ENCODE results near the gene SLC9B1. TPM values are rescaled to one million over a fixed set of nuclear protein-coding genes. Genes with fewer than 3 reads are reported as not detected.
"Not testable (repeated sequence)": the region's sequence is repeated elsewhere in the genome, so short reads cannot be mapped to it uniquely, and the experiment has no call there.

Gene SLC9B1
- total RNA-seq, 4 donors from 2014 or later, result 0.30 to 1.4 (median 0.51) TPM

DNA sequence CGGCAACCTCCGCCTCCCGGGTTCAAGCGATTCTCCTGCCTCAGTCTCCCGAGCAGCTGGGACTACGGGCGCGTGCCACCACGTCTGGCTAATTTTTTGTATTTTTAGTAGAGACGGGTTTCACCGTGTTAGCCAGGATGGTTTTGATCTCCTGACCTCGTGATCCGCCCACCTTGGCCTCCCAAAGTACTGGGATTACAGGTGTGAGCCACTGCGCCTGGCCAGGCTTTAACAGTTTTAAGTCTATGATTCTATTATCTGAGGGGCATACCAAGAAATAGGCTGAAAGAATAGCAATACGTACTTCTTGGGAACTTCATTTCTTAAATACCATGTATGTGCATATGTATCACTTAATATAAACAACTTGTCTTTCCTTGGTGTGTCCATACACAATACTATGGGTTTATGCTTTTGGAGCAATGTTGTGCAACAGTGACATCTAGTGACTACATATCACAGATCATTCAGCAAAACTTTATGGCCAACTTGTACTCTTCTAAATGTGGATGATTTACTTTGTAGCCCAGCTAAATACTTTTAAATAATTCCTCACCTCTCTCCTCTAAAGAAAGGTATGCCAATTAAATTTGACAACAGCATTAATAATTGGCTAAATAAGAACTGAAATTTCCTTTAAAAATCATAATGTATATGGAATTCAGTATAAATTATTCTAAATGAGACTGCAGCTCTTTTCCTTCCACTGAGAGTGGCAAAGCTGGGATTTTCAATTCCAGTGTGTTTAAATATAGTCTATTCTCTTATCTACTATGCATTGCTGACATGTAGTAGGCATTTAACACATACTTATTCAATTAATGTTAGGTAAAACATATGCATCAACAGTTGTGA is 10.4 kb downstream of the SLC9B1 start:
- TF ChIP-seq, protein P1, sequence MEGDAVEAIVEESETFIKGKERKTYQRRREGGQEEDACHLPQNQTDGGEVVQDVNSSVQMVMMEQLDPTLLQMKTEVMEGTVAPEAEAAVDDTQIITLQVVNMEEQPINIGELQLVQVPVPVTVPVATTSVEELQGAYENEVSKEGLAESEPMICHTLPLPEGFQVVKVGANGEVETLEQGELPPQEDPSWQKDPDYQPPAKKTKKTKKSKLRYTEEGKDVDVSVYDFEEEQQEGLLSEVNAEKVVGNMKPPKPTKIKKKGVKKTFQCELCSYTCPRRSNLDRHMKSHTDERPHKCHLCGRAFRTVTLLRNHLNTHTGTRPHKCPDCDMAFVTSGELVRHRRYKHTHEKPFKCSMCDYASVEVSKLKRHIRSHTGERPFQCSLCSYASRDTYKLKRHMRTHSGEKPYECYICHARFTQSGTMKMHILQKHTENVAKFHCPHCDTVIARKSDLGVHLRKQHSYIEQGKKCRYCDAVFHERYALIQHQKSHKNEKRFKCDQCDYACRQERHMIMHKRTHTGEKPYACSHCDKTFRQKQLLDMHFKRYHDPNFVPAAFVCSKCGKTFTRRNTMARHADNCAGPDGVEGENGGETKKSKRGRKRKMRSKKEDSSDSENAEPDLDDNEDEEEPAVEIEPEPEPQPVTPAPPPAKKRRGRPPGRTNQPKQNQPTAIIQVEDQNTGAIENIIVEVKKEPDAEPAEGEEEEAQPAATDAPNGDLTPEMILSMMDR (IDR thresholded peaks at IDR 0.05), result no peak
- no peak for TF ChIP-seq POLR2A (IDR thresholded peaks at IDR 0.05)
- DNase-seq (ENCODE audit: low spot score in 2 of 2), result no peak
- intact Hi-C loops (cut with DNase I; ENCODE audit: low total_unique reads), result no loop called here

DNA sequence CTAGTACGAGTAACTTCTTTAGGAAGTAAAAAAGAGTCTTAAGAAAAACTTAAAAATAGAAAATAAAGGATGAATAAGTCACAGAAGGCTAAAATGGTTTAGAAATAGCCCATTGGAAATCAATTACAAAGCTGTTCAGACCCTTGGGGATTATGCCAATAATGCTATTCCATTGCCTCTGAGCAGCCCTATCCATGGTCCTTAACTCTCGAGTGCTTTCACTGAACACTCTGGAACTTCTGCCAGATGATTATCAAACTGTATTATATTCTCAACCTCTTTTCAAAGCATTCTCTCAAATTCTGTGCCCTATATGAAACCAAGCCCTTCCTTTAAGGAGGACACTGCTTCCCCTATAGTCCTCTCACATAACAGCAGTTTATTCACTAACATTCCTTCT is 17.0 kb downstream of the SLC9B1 start:
- H3K4me3 ChIP-seq (ENCODE audit: low read depth, poor library complexity, severe bottlenecking), result no peak overlapping the region
- 67 to 68% methylated on average over 2 of the region's 2 CpGs for WGBS, 2 donors
- DNase-seq (ENCODE audit: low spot score in 2 of 2), result no peak
- intact Hi-C loops (cut with DNase I; ENCODE audit: low total_unique reads), result no loop called here
- TF ChIP-seq POLR2A (IDR thresholded peaks at IDR 0.05), result no peak
- TF ChIP-seq, protein P1 (IDR thresholded peaks at IDR 0.05), result no peak

More for the DNA sequence above, 10.4 kb downstream of the SLC9B1 start:
- no peak overlapping the region for H3K4me3 ChIP-seq (ENCODE audit: low read depth, poor library complexity, severe bottlenecking)
- 70 to 74% methylated on average over 15 of the region's 15 CpGs for WGBS, 2 donors

DNA sequence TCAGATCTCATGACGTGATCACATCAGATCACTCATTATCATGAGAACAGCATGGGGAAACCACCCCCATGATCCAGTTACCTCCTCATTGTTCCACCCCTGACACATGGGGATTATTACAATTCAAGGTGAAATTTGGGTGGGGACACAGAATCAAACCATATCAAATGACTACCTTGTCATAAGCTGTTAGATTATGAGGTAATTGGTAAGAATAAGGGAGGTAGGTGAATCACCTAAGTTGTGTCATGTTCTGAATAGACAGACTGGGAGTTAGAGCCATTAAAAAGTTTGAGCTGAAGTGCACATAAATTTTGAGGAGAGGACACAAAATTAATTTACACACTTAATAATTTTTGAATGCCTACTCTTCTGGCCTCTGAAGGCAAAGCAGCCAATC is 24.7 kb downstream of the SLC9B1 start:
- no peak overlapping the region for H3K4me3 ChIP-seq (ENCODE audit: low read depth, poor library complexity, severe bottlenecking)
- no peak for DNase-seq (ENCODE audit: low spot score in 2 of 2)
- TF ChIP-seq, protein P1 (IDR thresholded peaks at IDR 0.05), result no peak
- no peak for TF ChIP-seq POLR2A (IDR thresholded peaks at IDR 0.05)
- whole genome bisulfite sequencing, 2 donors, result 71 to 83% methylated on average over 1 of the region's 1 CpG
- intact Hi-C loops (cut with DNase I; ENCODE audit: low total_unique reads), result no loop called here

DNA sequence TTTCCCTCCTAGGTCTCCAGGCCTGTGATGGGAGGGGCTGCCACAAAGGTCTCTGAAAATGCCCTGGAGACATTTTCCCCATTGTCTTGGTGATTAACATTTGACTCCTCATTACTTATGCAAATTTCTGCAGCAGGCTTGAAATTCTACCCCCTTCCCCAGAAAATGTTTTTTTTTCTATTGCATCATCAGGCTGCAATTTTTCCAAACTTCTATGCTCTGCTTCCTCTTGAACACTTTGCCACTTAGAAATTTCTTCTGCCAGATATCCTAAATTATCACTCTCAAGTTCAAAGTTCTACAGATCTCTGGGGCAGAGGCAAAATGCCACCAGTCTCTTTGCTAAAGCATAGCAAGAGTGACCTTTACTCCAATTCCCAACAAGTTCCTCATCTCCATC is 25.5 kb downstream of the SLC9B1 start:
- H3K4me3 ChIP-seq (ENCODE audit: low read depth, poor library complexity, severe bottlenecking); intact Hi-C loops (cut with DNase I; ENCODE audit: low total_unique reads); DNase-seq (ENCODE audit: low spot score in 2 of 2): not testable (repeated sequence)

DNA sequence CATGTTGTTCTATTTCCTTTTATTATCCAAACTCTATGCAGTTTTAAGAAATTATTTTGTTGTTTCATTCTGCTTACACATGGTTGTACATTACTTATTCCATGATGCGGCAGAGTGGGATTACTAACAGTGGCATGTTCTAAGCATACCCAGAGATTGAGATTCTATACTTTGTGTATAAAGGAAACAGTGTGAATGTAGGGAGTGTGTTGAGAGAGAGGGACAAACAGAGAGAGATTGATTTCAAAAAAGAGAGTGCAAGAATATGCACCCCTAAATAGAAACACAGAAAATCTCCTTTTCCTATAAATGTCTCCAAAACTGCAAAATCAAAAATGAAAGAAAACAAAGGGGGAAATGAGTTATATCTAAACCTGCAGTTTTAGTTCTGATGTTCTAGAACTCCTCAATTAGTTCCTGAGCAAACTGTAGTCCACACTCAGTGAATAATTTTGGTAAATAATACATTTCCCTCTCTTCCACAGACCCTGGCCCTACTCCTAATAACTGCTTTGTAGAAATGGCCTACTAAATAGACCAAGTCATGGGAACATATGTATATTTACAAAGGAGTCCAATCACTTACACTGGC is 31.0 kb downstream of the SLC9B1 start:
- H3K4me3 ChIP-seq (ENCODE audit: low read depth, poor library complexity, severe bottlenecking), result no peak overlapping the region
- DNase-seq (ENCODE audit: low spot score in 2 of 2), result no peak
- intact Hi-C loops (cut with DNase I; ENCODE audit: low total_unique reads), result no loop called here
- TF ChIP-seq, protein P1 (IDR thresholded peaks at IDR 0.05), result no peak
- no peak for TF ChIP-seq POLR2A (IDR thresholded peaks at IDR 0.05)
- WGBS, 2 donors, result 95 to 98% methylated on average over 1 of the region's 1 CpG

DNA sequence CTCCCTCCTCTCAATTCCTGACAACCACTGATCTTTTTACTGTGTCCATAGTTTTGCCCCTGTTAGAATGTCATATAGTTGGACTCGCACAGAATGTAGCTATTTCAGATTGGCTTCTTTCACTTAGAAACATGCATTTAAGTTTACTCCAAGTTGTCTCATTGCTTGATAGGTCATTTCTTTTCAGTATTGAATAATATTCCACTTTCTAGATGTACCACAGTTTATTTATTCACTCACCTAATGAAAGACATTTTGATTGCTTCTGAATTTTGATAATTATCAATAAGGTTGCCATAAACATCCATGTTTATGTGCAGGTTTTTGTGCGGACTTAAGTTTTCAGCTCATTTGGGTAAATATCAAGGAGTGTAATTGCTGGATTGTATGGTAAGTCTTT is 38.5 kb downstream of the SLC9B1 start:
- no peak overlapping the region for H3K4me3 ChIP-seq (ENCODE audit: low read depth, poor library complexity, severe bottlenecking)
- DNase-seq (ENCODE audit: low spot score in 2 of 2), result no peak
- intact Hi-C loops (cut with DNase I; ENCODE audit: low total_unique reads), result no loop called here
- WGBS, 2 donors, result 96 to 97% methylated on average over 2 of the region's 2 CpGs
- no peak for TF ChIP-seq POLR2A (IDR thresholded peaks at IDR 0.05)
- TF ChIP-seq, protein P1 (IDR thresholded peaks at IDR 0.05), result no peak

DNA sequence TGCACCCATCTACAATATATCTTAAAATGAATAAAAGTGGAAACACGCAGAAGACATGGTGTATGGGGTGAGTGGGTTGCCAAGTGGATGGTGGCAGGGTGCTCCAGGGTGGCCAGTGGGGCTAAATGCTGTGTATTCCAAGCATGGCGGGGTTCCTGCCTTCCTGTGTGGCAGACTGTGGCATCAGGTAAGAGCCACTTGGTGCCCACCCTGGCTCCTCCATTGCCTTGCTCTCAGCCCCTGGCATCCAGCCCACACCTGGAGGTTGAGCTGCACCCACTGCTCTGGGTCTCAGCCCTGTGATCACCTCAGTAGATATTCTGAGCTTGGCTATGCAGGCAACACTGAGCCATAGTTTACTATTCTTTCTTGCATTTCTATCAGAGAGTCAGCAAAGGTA is 57.7 kb downstream of the SLC9B1 start:
- WGBS, 2 donors, result 88 to 92% methylated on average over 2 of the region's 2 CpGs
- DNase-seq (ENCODE audit: low spot score in 2 of 2); intact Hi-C loops (cut with DNase I; ENCODE audit: low total_unique reads); H3K4me3 ChIP-seq (ENCODE audit: low read depth, poor library complexity, severe bottlenecking): not testable (repeated sequence)

All from lower leg skin (tissue), 4 donors.